ENCODE results near the gene MLN.

The MLN gene

DNA sequence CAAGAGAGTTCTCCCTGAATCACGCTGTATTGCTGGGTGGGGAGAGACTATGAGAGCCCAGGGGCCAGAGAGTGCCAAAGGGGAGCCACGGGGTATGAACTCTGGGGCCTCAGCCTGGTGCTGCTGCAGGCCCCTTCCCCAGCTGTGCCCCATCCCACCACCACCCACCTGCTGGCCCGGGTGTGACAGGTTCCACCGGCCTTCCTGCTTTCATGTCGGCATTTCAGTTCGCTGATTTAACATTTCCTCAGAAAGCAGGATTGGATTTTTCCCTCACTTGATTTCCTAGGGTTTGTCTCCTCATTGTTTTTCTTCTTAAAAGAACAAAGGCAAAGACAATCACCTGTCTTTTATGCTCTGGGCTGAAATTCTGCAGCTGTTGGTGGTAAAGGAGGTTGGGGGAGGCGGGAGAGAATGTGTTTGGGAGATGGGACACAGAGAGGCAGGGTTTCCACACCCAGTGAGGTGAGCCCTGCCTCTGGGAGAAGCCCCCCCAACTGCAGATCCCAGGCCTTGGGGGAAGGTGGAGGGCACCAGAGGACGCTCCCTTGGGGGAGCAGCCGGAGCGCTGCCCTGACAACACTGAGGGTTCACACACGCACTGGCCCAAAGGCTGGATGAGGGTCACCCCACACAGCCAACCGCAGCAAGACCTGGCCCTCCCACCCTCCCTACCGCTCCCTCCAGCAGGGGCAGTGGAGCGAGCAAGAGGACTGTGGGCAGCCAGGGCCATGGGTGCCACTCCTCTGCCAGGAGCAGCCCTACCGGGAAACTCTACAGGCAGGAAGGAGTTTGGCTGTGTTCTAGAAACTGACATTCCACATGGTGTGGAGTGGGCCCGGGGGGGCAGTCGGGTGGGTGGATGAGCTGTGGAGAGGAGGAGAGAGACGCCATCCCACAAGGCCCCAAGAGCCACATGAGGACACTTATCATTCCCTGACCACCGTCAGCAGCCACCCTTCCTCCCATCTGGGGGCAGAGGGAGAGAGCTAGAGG lies 10.5 kb upstream of the MLN start:
- FAIRE-seq, result no peak

DNA sequence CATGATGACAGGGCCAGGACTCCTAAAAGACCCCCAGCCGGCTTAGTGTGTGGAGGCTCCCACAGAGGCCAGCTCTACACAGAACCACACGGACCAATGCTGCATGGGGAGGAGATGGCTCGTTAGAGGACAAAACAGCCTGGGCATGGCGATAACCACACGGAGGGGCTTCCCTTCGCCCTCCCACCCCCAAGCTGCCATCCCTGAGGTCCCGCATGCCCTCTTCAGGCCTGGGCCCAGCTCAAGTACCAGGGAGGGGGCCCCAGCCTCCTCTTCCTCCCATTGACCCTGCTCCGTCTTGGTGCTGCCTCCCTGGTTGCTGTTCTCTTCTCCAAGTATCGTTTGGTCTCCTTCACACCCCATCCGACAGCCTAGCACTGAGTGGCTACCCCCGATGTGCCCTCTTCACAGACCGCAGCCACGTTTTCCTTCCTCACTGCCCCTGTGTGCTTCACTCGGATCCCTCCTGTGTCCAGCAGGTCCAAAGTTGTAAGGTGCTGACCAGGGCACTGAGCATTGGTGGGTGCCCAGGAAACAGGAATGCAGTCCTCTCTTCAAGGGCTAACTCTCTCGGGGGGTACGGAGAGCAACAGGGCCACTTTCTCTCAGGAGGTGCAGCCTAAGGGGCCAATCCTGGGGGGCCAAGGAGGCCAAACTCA lies 9.6 kb upstream of the MLN start:
- FAIRE-seq, result no peak

DNA sequence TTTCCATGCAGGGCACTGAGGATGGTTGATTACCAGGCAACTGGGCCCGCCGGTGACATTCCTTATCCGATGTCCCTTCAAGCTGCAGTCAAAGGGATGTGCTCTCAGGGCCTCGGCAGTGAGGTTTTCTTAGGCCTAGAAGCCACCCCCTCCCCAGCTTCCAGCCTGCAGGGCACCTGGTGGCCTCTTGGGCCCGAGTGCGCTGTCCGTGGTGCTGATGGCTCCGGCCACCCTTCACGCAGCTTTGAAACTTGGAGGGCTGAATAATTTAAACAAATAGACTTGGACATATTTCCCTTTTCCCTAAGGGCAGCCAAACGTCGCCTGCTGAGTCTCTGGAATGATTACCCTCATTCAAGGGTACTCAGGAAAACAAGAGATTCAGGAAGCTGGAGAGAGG lies 8.9 kb upstream of the MLN start:
- no peak for FAIRE-seq

DNA sequence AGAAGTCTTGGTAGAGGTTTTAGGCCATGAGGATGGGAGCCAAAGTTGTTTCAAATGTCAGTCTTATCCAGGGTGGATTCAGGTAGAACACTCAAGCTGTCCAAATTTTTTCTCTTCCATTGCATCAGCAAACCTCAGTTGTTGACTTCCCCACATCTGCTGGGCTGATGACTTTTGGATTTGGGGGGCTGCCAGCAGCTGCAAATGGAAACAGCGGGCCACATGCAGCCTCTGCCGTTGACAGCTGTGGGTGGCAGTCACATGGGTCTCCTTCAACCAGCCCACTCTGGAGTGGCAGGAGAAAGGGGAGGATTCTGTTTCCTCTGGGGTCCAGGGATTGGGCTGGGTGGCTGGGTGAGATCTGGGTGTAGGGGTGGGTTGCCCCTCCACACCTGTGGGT lies 5.8 kb upstream of the MLN start:
- FAIRE-seq, result no peak

DNA sequence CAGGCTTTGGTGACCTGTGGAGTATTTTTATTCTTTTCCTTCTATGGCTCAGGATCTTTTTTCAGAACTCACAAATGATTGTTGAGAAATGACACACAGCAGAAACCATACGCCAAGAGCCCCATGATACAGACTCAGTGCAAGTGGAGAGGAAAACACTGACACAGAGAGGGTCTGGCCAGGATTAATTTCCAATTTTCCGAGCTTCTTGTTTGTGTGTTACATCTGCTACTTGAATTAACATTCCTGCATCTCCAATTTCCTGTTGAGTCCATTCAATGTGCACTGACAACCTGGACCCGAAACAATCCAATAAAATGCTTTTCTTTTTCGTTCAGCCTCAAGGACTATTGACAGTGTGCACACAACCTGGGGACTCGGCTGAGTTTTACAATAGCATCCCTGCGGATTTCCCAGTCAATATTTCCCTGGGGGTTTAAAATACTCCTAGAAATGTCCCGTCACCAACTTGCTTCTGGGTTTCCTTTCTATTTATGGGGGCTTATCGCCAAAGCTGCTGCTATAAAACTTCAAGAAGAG lies 4.9 kb upstream of the MLN start:
- no peak for FAIRE-seq

DNA sequence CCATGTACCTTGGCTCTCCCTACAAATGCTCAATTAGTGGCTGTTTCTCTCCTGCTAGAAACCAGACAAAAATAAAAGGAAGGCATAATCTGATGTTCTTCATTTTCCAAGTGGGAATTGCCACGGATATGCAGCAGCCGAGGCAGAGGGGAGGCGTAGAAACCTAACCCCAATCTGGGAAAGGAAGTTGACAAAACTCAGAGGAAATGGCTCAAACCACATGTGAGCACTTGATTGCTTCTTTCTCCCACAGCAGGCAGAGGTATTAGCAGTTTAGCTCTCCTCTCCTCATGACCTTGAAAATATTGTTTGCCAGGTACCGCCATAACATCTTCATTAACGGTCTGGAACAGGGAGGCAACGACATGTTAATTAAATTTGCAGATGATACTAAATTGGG lies 3.8 kb upstream of the MLN start:
- no peak for FAIRE-seq

DNA sequence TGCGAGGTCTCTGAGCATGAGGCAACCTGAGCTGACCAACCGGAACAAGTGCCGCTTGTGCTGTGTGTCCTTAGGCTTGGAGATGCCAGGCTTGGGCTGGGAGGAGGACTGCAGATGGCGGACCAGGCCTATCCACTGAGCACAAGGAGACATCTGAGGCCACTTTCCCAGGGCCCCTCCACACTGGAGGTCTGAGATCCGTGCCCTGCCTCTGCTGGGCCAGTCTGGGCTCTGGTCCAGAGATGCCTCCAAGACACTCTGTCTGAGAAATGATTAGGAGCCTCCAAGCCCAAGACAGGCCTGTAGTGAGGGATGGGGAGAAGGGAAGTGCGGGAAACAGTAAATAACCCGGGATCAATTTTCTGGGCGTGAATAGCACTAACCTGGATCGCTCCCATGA lies 3.0 kb upstream of the MLN start:
- FAIRE-seq, result no peak

DNA sequence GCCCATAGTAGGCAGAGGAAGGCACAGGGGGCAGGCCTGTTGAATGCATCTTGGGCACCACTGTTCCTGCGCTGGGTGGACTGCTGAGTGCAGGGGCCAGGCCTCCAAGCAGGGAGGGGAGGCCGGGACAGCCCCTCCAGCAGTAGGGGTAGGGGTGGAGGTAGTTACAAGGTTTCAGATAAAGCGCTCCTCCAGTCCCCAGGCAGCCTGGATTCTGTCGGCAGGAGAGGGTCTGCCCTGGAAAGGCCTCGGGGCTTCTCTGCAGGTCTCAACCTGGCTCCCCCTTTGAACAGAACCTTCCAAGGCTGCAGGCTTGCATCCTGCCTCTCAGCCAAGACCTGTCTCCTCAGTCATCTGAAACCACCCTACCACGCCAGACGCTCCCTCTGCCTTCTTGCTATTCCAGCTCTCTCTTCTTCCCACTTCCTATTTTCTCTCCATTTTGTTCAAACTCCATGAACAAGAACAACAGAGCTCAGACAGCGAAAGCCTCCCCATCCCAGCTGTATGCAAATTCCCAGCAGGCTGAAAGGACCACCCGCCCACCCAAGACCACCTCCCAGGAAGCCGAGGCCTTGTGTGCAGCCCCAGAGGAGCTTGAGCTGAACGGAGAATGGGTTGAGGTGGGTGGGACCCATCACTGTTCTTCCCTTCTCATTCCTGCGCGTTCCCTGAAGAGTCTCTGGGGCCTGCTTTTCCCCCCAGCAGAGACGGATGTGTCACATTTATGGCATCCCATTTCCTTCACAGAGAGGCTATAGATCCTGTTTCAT lies 1.4 kb downstream of the MLN start:
- no peak for FAIRE-seq

DNA sequence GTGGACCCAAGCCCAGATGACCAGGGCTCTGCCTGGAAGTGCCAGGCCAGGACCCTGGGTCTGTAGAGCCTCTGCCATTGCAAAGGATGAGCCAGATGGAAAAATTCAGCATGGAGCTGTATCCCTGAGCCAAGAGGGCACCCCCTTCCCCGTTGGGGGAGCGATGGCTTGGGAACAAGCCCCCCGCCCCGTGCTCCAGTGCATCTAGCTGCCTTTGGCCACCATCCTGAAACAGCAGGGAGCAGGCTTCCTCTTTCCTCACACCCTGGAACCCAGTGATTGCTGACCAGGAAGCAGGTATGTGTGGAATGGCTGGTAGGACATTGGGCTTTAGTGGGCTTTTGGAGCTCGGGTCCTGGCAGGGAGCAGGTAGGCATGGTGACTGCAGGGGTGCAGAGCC lies 2.2 kb downstream of the MLN start:
- no peak for FAIRE-seq

DNA sequence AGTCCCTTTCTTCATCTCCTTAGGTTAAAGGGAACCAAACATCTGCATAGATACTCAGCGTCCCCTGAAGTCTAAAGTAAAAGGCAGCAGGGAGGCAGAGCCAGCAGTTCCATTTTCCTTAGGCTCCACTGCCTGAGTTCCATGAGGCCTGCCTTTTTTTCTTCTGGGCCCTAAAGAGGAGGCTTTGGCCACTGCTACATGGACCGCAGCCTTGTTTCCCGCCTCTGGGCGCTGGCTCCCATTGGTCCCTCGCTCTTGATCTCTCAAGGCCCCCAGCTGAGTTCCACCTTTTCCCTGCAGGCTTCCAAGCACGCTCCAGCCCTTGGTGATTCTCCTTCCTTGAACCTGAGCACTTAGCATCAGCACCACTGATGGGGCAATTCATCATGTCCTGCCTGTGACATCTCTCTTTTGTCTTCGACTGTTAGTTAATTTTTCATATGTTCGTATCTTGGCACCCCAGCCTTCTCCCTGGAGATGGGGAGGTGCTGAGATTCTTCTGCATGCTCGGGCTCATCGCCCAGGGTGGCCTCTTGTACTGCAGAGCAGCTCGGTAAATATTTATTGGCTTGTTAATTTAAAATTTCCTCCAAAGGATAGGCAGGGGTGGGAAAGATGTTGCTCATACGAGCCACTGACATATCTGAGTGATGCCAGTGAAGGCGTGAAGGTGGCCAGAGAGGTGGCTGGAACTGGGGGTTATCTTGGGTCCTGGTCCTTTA lies 3.4 kb downstream of the MLN start:
- FAIRE-seq, result no peak

DNA sequence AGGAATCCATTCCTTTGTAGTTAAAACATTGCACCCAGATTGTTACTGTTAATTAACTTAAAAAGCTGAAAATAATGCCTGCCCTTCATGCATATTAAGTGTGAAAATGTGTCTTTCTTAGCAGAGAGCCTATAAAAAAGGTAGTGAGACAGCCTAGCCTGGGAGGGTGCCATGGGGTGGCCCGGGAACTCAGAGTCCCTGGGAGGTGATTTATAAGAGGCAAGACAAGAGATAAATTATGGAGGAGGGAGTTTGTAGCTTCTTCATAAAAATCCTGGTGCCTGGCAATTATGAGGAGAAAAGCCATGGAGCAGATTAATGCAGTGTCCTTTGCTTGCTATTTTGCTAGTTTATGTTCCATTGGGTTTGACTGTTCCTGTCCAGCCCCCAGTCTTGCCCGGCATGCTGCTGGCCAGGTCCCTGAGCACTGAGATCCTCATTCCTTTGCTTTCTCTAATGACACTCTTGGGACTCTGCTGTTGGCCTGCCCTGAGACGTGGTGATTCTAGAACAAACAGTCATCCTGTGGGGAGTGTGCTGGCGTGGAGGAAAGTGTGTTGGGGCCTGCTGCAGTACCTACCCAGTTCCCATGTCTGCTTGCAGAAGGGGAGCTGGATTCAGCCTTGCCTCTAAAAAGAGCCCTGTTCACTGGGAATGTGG lies 4.2 kb downstream of the MLN start:
- no peak for FAIRE-seq

DNA sequence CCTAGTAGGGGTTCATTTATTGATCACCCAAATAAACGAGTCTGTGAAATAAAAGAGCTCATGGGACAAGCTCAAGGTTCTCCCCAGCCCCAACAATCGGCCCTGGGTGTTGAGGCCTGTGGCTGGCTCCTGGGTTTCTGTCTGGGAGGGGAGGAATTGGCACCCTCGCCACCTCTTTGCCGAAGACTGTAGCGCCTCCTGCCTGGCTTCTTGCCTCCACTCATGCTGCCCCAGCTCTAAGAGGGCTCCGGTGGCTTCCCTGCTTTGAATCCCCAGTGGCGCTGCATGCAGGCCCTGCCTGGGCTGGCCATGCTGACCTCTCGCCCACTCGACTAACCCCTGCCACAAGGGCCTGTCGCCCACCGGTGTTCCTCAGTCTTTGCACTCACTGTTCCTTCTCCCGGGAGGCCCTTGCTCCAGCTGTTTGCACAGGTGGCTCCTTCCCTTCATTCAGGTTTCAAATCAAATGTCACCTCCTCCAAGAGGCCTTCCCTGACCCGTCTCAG lies 5.4 kb downstream of the MLN start:
- no peak for FAIRE-seq

DNA sequence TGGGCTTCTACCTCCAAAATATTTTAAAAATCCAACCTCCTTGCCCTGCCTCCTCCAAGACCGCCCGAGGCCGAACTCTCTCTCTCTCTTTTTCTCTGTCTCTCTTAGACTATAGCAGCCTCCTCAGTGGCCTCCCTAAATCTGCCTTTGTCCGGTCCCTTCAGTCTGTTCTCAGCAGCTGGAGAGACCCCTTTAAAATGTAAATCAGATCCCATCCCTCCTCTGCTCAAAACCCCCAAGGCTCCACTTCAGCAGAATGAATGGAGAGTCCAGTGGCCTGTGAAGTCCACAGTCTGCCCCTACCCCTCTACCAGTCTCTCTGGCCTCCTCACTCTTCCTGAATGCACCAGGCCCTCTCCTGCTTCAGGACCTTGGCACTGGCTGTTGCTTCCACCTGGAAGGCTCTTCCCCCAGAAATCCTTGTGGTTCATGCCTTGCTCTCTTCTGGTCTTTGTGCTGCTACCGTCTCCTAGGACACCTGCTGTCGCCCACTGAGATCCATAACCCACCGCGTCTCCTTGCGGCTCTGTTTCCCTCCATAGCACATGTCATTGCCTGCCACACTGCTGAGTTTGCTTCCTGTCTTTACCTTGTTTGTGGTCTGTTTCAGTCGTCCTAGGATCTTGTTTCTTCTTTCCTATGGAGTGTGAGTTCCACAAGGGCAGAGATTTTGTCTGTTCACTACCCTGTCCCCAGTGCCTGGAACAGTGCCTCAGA lies 6.0 kb downstream of the MLN start:
- no peak for FAIRE-seq

DNA sequence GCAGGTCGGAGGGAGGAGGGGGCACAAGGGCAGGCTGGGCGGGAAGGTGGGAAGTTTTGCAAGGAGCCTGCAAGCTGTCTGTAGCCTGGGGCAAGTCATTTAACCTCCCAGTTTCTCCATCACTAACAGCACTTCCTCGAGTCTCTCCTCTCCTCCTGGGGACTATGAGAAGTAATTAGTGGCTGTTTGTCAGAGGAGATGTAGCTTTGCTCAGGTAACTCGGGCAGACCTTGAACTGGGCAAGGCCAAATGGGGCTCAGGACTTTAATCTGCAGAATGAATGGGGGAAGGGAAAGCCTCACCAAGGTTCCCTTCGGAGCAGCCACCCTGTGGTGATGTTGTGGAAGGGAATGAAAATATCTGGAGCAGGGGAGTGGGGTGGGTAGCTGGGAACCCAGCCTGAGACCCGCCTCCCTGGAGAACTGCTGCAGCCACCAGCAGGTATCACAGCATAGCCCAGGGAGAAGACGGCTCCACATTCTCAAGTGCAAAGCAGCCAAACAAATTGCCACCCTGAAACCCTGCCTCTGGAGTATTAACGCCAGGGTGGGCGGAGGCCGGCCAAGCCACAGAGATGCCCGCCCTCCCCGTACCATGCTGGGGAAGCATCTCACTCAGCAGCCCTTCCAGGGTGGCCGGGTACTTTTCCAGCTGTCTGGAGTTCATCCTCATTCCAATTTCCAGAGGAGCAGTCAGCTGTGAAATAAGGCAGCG lies 8.7 kb downstream of the MLN start:
- FAIRE-seq, result no peak

DNA sequence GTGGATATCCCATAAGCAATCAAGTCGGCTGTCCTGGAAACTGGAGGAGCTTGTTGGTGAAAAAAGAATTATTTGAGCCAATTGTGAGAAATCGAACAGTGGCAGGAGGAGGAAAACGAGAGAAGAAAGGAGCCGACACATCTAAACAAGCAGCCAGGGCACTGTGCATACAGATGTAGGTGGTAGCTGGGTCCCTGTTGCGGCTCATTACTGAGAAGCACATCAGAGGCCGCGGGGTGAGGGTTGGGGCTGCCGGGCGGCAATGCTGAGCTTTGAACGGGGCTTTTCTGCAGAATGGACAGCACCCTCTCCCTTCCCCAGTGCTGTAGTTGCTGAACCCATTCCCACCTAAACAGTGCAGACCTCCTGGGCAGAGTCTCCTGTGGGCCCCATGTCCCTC lies 10.8 kb downstream of the MLN start:
- FAIRE-seq, result no peak

DNA sequence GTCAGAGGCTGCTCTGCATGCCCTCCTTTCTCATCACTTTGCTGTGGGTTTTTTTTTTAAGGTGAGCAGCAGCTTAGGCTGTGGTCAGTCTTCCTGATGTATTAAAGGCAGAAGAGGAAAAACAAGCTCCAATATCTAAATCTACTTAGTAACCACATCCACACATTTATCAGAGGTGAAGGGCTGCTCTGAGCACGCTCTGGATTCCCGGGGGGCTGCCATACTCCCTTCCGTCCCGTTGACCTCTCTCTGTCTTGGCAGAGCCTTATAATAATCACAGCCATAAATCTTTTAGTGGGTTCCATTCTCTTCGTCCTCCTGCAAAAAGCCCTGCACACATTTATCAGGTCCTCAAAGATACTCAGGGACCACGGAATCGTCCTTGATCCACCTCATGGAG lies 12.2 kb downstream of the MLN start:
- no peak for FAIRE-seq

DNA sequence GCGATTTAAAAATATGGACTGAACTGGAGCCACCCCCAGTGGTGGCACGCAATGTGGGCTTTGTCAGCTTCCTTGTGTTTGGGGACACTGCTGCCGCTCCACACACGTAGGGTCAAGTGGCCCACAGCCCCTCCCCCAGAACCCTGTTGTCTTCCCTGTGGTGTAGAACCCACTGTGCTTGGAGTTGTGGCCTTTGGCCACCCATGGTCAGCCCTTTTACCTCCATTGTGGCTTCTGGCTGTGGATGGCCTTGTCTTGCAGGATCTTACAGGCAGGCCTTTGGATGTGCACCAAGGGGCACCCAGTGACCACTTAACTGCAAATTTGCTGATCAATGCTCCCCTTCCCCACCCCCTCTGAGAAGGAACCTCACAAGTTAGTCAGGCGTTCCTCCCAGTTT lies 12.9 kb downstream of the MLN start:
- no peak for FAIRE-seq

DNA sequence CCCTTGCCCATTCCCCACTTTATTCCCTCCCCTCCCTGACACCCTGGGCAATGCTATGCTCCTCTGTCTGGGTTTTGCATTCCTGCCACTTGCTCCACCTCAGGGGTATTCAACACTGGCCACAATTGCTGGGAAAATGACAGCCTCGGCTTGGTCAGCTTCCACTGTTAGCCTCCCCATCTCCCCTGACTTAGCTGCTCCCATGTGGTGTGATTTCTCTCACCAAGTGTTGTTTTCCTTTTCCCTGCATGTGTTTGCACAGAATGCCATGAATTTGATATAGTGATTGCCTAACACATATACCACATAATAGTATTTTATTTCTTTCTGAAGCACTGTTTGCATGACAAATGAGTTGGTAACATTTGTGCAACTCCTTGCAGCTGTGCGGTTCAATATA lies 13.4 kb downstream of the MLN start:
- FAIRE-seq, result no peak

DNA sequence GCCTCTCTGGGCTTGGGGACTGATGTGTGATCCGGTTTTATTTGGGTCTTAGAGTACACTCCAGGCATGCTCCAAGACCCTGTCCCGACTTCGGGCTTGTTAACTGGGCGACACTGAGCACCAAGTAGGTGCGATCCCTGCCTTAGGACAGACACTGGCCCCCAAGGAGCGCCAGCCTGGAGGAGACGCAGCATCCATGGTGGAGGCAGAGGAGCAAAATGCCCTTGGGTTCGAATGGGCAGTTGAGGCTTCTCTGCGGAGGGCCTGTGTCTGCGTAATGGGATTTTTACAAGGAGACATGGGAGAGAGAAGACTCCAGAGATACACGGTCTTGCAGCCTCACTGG lies 14.3 kb downstream of the MLN start:
- FAIRE-seq, result no peak

DNA sequence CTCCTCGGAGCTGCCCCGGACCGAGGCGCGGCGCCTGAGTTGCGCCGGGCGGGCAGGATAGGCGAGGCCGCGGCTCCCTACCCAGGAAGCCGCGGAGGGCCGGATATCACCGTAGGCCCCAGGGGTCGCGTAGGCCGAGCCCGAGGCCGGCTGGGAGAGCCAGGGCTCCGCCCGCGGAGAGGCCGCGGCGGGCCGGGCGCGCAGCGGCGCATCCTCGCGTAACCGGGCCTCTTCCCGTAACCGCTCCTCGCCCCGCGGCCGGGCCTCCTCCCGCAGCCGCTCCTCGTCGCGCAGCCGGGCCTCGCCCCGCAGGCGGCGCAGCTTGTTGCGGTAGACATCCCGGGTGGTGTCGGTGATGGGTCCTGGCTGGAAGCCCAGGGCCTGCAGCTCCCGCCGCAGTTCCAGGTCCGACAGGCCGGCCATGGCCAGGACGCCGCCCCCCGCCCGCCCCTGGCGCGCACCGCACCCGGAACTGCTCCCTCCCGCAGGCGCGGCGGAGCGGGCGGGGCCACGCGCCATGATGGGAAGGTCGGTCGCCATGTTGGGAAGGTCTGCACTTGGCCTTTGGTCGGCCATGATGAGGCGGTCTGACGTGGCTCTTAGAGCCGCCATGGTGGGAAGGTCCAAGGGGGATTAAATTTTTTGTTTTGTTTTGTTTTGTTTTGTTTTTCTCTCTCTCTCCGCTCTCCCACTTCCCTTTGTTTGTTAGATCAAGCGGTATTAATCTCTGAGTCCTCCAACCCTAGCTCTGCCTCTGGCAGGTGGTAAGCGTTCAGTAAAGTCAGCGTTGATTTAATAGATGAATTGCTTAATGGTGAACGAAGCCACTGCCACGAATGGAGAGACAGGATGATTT lies 14.9 kb downstream of the MLN start, which contains the start of gene LEMD2:
TSS of gene LEMD2 (minus strand) at position 437 of the 856 bp plus-strand sequence. CDS start at position 423, 14 bp downstream.
- no peak for FAIRE-seq

Measured in G401.6 (cell line).